ENCODE data around the gene AKAIN1. TPM values are rescaled to one million over a fixed set of nuclear protein-coding genes. Genes with fewer than 3 reads are reported as not detected.

The AKAIN1 gene
- not detected for total RNA-seq

GRCh38 chr18:5197032-5197434 lies at the start of gene AKAIN1:
AKAIN1 (minus strand) TSS chr18:5197257; CDS start chr18:5197053, 204 bp downstream.
- intact Hi-C loops (cut with micrococcal nuclease): no loop called here
- ChIA-PET POLR2A (no interaction called here), CTCF (no interaction called here)
- H3K4me3 Mint-ChIP-seq: peak within 1 kb of the TSS; percentile 49
- H3K4me1 Mint-ChIP-seq (ENCODE audit: low read depth): peaks cover 4% of the 10 kb centered on the region
- H3K9me3 Mint-ChIP-seq: no peaks in the 10 kb centered on the region
- H3K27me3 Mint-ChIP-seq: peaks cover 46% of the 10 kb centered on the region
- peak; percentile 74 for ATAC-seq
- DNase-seq: peak; percentile 20
- TF ChIP-seq, protein P1, sequence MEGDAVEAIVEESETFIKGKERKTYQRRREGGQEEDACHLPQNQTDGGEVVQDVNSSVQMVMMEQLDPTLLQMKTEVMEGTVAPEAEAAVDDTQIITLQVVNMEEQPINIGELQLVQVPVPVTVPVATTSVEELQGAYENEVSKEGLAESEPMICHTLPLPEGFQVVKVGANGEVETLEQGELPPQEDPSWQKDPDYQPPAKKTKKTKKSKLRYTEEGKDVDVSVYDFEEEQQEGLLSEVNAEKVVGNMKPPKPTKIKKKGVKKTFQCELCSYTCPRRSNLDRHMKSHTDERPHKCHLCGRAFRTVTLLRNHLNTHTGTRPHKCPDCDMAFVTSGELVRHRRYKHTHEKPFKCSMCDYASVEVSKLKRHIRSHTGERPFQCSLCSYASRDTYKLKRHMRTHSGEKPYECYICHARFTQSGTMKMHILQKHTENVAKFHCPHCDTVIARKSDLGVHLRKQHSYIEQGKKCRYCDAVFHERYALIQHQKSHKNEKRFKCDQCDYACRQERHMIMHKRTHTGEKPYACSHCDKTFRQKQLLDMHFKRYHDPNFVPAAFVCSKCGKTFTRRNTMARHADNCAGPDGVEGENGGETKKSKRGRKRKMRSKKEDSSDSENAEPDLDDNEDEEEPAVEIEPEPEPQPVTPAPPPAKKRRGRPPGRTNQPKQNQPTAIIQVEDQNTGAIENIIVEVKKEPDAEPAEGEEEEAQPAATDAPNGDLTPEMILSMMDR (IDR thresholded peaks at IDR 0.05): no peak
- no peaks in the 10 kb centered on the region for H3K36me3 Mint-ChIP-seq (ENCODE audit: low read depth)
- H3K27ac Mint-ChIP-seq: no peak within 1 kb of the TSS

GRCh38 chr18:5244941-5245340 lies 47.9 kb upstream of the AKAIN1 start:
- intact Hi-C loops (cut with micrococcal nuclease): no loop called here
- ChIA-PET CTCF (interaction anchor here (2.3 kb wide), 1 partner anchor 8 kb away, joined by 9 read pairs; no protein-coding TSS in a partner anchor), POLR2A (no interaction called here)
- H3K36me3 Mint-ChIP-seq (ENCODE audit: low read depth): peaks cover 42% of the 10 kb centered on the region
- no peak overlapping the region for H3K4me3 Mint-ChIP-seq
- ATAC-seq (no peak), DNase-seq (no peak)
- no peaks in the 10 kb centered on the region for H3K27me3 Mint-ChIP-seq
- H3K4me1 Mint-ChIP-seq (ENCODE audit: low read depth): peaks cover 24% of the 10 kb centered on the region
- no peak overlapping the region for H3K27ac Mint-ChIP-seq
- TF ChIP-seq, protein P1 (IDR thresholded peaks at IDR 0.05): no peak
- H3K9me3 Mint-ChIP-seq: peaks cover 16% of the 10 kb centered on the region

DNA sequence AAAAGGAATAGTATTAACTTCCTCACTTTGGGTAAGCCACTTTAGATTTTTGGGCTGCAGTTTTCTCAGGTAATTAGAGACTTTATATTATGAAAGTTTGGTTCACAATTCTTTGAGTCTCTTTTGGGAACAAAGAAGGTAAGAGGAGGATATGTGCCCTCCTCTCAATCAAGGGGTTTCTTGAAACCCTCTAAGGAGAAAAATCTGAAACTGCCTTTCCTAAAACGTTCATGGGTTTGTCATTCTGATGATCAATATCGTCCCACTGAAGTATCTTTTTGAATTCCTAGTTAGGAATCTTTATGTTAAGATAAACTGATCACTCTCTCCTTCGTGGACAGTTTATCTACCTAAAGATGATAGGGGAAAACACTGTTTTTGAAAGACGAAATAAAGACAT lies 42.4 kb upstream of the AKAIN1 start:
- TF ChIP-seq, protein P1 (IDR thresholded peaks at IDR 0.05): no peak
- intact Hi-C loops (cut with micrococcal nuclease): loop anchor here (2.0 to 5.0 kb wide), 2 partner anchors 55 to 82 kb away; partner anchors contain the start of gene ZBTB14
- peaks cover 54% of the 10 kb centered on the region for H3K36me3 Mint-ChIP-seq (ENCODE audit: low read depth)
- CTCF ChIA-PET: interaction anchor here (2.6 kb wide), 1 partner anchor 55 kb away, joined by 16 read pairs; the partner anchor contains the start of gene ZBTB14
- POLR2A ChIA-PET: interaction anchor here (0.7 to 4.3 kb wide), 2 partner anchors 56 to 170 kb away, joined by 3 to 101 read pairs; partner anchors contain the start of gene ZBTB14
- H3K4me3 Mint-ChIP-seq: peak overlapping the region; percentile 94
- ATAC-seq (no peak), DNase-seq (no peak)
- peaks cover 13% of the 10 kb centered on the region for H3K9me3 Mint-ChIP-seq
- no peaks in the 10 kb centered on the region for H3K27me3 Mint-ChIP-seq
- peak overlapping the region; percentile 52 for H3K27ac Mint-ChIP-seq
- peaks cover 39% of the 10 kb centered on the region for H3K4me1 Mint-ChIP-seq (ENCODE audit: low read depth)

DNA sequence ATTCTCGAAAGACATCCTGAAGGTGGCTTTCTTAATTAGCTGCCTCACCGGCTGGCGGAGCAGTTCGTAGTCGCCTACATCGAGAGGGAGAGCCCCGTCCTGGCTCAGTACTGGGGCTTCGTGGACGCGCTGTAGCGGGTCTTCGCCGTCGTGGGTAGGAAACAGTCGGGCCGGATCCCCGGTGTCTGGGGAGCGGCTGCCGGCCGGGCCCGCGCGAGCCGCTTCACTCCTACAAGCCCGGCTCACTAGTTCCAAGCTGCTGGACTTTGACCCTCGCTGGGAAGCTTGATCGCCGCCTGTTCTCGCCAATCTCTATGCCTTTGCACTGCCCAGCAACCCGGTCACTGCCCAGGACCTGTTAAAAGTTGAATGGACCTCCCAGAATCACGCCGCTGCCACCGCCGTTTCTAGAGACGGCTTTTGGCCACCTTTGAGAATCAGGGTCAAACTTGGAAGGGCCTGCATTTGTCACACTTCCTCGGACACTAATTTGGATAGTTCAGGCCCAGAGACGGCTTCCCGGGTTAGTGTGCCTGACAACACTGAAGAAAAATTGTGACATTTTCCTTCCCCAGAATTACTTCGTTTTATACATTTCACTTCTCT lies 41.4 kb upstream of the AKAIN1 start:
- peaks cover 45% of the 10 kb centered on the region for H3K36me3 Mint-ChIP-seq (ENCODE audit: low read depth)
- CTCF ChIA-PET: interaction anchor here (0.9 to 2.6 kb wide), 5 partner anchors 10 to 133 kb away, joined by 3 to 16 read pairs (median 4); partner anchors contain the start of gene ZBTB14
- peaks cover 1% of the 10 kb centered on the region for H3K27me3 Mint-ChIP-seq
- H3K4me3 Mint-ChIP-seq: peak overlapping the region; percentile 94
- peak overlapping the region; percentile 93 for H3K27ac Mint-ChIP-seq
- TF ChIP-seq, protein P1 (IDR thresholded peaks at IDR 0.05): no peak
- POLR2A ChIA-PET: interaction anchor here (0.6 to 4.3 kb wide), 11 partner anchors 10 to 178 kb away, joined by 3 to 101 read pairs (median 5); partner anchors contain the start of gene ZBTB14
- ATAC-seq (peak; percentile 59), DNase-seq (peak; percentile 61)
- intact Hi-C loops (cut with micrococcal nuclease): loop anchor here (2.0 to 5.0 kb wide), 2 partner anchors 56 to 81 kb away; partner anchors contain the start of gene ZBTB14
- peaks cover 9% of the 10 kb centered on the region for H3K9me3 Mint-ChIP-seq
- peaks cover 44% of the 10 kb centered on the region for H3K4me1 Mint-ChIP-seq (ENCODE audit: low read depth)
